ENCODE data around the gene SIM2.

SIM2 gene

GRCh38 chr21:36765229-36765628 lies 66.3 kb downstream of the SIM2 start:
- H3K27me3 ChIP-seq (ENCODE audit: control insufficient read depth, insufficient read depth, low read length, poor library complexity, severe bottlenecking), result no peaks in the 10 kb centered on the region
- peaks cover 15% of the 10 kb centered on the region for H3K4me1 ChIP-seq (ENCODE audit: control insufficient read depth, insufficient read depth, low read length)
- WGBS, 2 experiments, result 93 to 98% methylated on average over 3 to 4 of the region's 4 CpGs
- no peak overlapping the region for H3K4me3 ChIP-seq (ENCODE audit: insufficient read depth, low read depth, low read length)
- H3K9me3 ChIP-seq (ENCODE audit: control insufficient read depth, low read length), result no peaks in the 10 kb centered on the region
- no peaks in the 10 kb centered on the region for H3K36me3 ChIP-seq (ENCODE audit: control insufficient read depth, insufficient read depth, low read length)
- no peak overlapping the region for H3K27ac ChIP-seq (ENCODE audit: insufficient read depth, low read depth, low read length, poor library complexity, severe bottlenecking)

GRCh38 chr21:36766511-36766910 lies 67.6 kb downstream of the SIM2 start:
- no peaks in the 10 kb centered on the region for H3K36me3 ChIP-seq (ENCODE audit: control insufficient read depth, insufficient read depth, low read length)
- peaks cover 15% of the 10 kb centered on the region for H3K4me1 ChIP-seq (ENCODE audit: control insufficient read depth, insufficient read depth, low read length)
- no peaks in the 10 kb centered on the region for H3K27me3 ChIP-seq (ENCODE audit: control insufficient read depth, insufficient read depth, low read length, poor library complexity, severe bottlenecking)
- no peaks in the 10 kb centered on the region for H3K9me3 ChIP-seq (ENCODE audit: control insufficient read depth, low read length)
- no peak overlapping the region for H3K27ac ChIP-seq (ENCODE audit: insufficient read depth, low read depth, low read length, poor library complexity, severe bottlenecking)
- H3K4me3 ChIP-seq (ENCODE audit: insufficient read depth, low read depth, low read length), result no peak overlapping the region
- 96 to 97% methylated on average over 6 of the region's 6 CpGs for WGBS, 2 experiments

DNA sequence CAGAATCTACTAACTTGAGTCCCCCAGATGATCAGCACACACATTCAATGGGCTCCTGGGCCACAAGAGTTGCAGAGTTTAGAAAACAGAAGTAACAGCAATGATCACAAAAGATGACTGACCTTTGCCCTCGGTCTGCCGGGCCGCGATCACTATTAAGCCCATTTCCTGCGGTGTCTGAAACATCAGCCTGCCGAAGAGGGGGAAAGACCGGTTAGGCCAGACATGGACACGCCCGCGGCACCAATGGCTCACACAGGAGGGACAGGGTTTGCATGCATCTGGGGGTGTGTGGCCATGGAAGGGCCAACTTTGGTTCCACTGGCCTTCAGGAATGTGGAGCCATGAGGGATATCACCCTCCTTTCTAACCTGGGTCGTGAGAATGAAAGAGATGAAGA lies 68.2 kb downstream of the SIM2 start:
- no peak overlapping the region for H3K27ac ChIP-seq (ENCODE audit: insufficient read depth, low read depth, low read length, poor library complexity, severe bottlenecking)
- no peaks in the 10 kb centered on the region for H3K36me3 ChIP-seq (ENCODE audit: control insufficient read depth, insufficient read depth, low read length)
- H3K9me3 ChIP-seq (ENCODE audit: control insufficient read depth, low read length), result no peaks in the 10 kb centered on the region
- H3K4me1 ChIP-seq (ENCODE audit: control insufficient read depth, insufficient read depth, low read length), result peaks cover 15% of the 10 kb centered on the region
- WGBS, 2 experiments, result 92 to 93% methylated on average over 11 of the region's 11 CpGs
- H3K27me3 ChIP-seq (ENCODE audit: control insufficient read depth, insufficient read depth, low read length, poor library complexity, severe bottlenecking), result no peaks in the 10 kb centered on the region
- no peak overlapping the region for H3K4me3 ChIP-seq (ENCODE audit: insufficient read depth, low read depth, low read length)

GRCh38 chr21:36768496-36768895 lies 69.6 kb downstream of the SIM2 start:
- H3K9me3 ChIP-seq (ENCODE audit: control insufficient read depth, low read length), result no peaks in the 10 kb centered on the region
- no peaks in the 10 kb centered on the region for H3K36me3 ChIP-seq (ENCODE audit: control insufficient read depth, insufficient read depth, low read length)
- H3K4me3 ChIP-seq (ENCODE audit: insufficient read depth, low read depth, low read length), result no peak overlapping the region
- WGBS, 2 experiments, result 91 to 93% methylated on average over 13 of the region's 13 CpGs
- H3K4me1 ChIP-seq (ENCODE audit: control insufficient read depth, insufficient read depth, low read length), result peaks cover 15% of the 10 kb centered on the region
- H3K27me3 ChIP-seq (ENCODE audit: control insufficient read depth, insufficient read depth, low read length, poor library complexity, severe bottlenecking), result no peaks in the 10 kb centered on the region
- no peak overlapping the region for H3K27ac ChIP-seq (ENCODE audit: insufficient read depth, low read depth, low read length, poor library complexity, severe bottlenecking)

GRCh38 chr21:36769051-36769839 lies 70.3 kb downstream of the SIM2 start:
- Histone ChIP-seq H3K4me3 (ENCODE audit: insufficient read depth, low read depth, low read length) (no peak overlapping the region), H3K4me1 (ENCODE audit: control insufficient read depth, insufficient read depth, low read length) (peaks cover 15% of the 10 kb centered on the region), H3K27me3 (ENCODE audit: control insufficient read depth, insufficient read depth, low read length, poor library complexity, severe bottlenecking) (no peaks in the 10 kb centered on the region), H3K9me3 (ENCODE audit: control insufficient read depth, low read length) (no peaks in the 10 kb centered on the region), H3K36me3 (ENCODE audit: control insufficient read depth, insufficient read depth, low read length) (no peaks in the 10 kb centered on the region), H3K27ac (ENCODE audit: insufficient read depth, low read depth, low read length, poor library complexity, severe bottlenecking) (no peak overlapping the region)
- WGBS, 2 experiments, result 89% methylated on average over 8 of the region's 8 CpGs

GRCh38 chr21:36773117-36773516 lies 74.2 kb downstream of the SIM2 start:
- H3K27me3 ChIP-seq (ENCODE audit: control insufficient read depth, insufficient read depth, low read length, poor library complexity, severe bottlenecking), result no peaks in the 10 kb centered on the region
- no peak overlapping the region for H3K4me3 ChIP-seq (ENCODE audit: insufficient read depth, low read depth, low read length)
- H3K4me1 ChIP-seq (ENCODE audit: control insufficient read depth, insufficient read depth, low read length), result peaks cover 14% of the 10 kb centered on the region
- 92 to 96% methylated on average over 5 of the region's 5 CpGs for WGBS, 2 experiments
- no peak overlapping the region for H3K27ac ChIP-seq (ENCODE audit: insufficient read depth, low read depth, low read length, poor library complexity, severe bottlenecking)
- H3K36me3 ChIP-seq (ENCODE audit: control insufficient read depth, insufficient read depth, low read length), result no peaks in the 10 kb centered on the region
- H3K9me3 ChIP-seq (ENCODE audit: control insufficient read depth, low read length), result no peaks in the 10 kb centered on the region

DNA sequence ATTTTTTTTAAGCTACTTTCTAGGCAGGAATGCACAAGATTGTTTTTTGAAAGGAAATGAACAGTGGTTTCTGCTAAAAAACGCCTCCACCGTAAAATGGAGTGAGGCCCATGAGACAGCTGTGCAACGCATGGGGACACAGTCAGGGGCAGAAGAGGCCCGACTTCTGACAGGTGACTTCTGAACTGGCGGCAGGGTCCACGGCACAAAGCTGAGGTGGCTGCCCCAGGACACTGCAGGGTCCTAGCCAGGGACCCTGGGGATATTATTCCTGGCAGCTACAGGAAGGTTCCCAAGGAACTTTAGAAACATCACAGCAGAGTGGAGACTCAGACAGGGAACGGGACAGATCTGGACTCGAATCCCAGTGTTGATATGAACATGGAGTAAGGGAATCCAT lies 75.1 kb downstream of the SIM2 start:
- H3K27me3 ChIP-seq (ENCODE audit: control insufficient read depth, insufficient read depth, low read length, poor library complexity, severe bottlenecking), result no peaks in the 10 kb centered on the region
- no peaks in the 10 kb centered on the region for H3K36me3 ChIP-seq (ENCODE audit: control insufficient read depth, insufficient read depth, low read length)
- peaks cover 5% of the 10 kb centered on the region for H3K4me1 ChIP-seq (ENCODE audit: control insufficient read depth, insufficient read depth, low read length)
- 86 to 90% methylated on average over 8 of the region's 8 CpGs for WGBS, 2 experiments
- no peaks in the 10 kb centered on the region for H3K9me3 ChIP-seq (ENCODE audit: control insufficient read depth, low read length)
- H3K27ac ChIP-seq (ENCODE audit: insufficient read depth, low read depth, low read length, poor library complexity, severe bottlenecking), result no peak overlapping the region
- H3K4me3 ChIP-seq (ENCODE audit: insufficient read depth, low read depth, low read length), result no peak overlapping the region

DNA sequence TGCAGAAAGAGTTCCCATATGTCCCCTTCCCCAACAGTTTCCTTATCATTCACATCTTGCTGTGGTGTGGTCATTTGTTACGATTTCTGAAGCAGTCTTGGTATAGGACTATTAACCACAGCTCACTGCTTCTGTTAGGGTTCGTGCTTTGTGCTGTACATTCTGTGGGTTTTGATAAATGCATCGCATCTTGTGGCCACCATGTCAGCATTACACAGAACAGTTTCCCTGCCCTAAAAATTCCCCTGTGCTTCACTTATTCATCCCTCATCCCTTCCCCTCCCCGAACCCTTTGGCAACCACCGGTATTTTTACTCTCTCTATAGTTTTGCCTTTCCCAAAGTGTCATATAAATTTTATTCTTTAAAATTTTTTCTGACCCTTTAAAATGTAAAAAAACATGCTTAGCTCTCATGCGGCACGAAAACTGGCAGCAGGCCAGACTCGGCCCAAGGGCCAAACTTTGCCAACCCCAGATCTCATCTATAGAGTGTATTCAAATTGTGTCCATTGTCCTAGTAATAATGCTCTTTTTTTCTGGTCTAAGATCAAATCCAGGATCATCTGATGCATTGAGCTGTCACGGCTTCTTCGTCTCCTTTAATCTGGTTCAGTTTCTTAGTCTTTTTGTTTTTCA lies 78.2 kb downstream of the SIM2 start:
- H3K4me1 ChIP-seq (ENCODE audit: control insufficient read depth, insufficient read depth, low read length), result no peaks in the 10 kb centered on the region
- WGBS, 2 experiments, result 88 to 89% methylated on average over 10 of the region's 10 CpGs
- H3K9me3 ChIP-seq (ENCODE audit: control insufficient read depth, low read length), result no peaks in the 10 kb centered on the region
- H3K4me3 ChIP-seq (ENCODE audit: insufficient read depth, low read depth, low read length), result no peak overlapping the region
- no peaks in the 10 kb centered on the region for H3K27me3 ChIP-seq (ENCODE audit: control insufficient read depth, insufficient read depth, low read length, poor library complexity, severe bottlenecking)
- H3K36me3 ChIP-seq (ENCODE audit: control insufficient read depth, insufficient read depth, low read length), result no peaks in the 10 kb centered on the region
- no peak overlapping the region for H3K27ac ChIP-seq (ENCODE audit: insufficient read depth, low read depth, low read length, poor library complexity, severe bottlenecking)

DNA sequence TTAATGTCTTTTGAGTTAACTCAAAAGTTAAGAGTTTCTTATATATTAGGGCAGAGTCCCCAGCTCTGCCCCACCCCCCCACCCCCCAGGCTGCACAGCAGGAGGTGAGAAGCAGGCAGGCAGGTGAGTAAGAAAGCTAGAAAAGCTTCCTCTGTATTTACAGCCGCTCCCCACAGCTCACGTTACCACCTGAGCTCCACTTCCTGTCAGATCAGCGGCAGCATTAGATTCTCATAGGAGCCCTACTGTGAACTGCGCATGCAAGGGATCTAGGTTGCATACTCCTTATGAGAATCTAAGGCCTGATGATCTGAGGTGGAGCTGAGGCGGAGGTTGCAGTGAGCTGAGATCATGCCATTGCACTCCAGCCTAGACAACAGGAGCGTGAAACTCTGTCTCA lies 81.9 kb downstream of the SIM2 start:
- Histone ChIP-seq H3K4me1 (ENCODE audit: control insufficient read depth, insufficient read depth, low read length) (peaks cover 3% of the 10 kb centered on the region), H3K9me3 (ENCODE audit: control insufficient read depth, low read length) (no peaks in the 10 kb centered on the region), H3K27ac (ENCODE audit: insufficient read depth, low read depth, low read length, poor library complexity, severe bottlenecking) (no peak overlapping the region), H3K36me3 (ENCODE audit: control insufficient read depth, insufficient read depth, low read length) (no peaks in the 10 kb centered on the region), H3K27me3 (ENCODE audit: control insufficient read depth, insufficient read depth, low read length, poor library complexity, severe bottlenecking) (no peaks in the 10 kb centered on the region), H3K4me3 (ENCODE audit: insufficient read depth, low read depth, low read length) (no peak overlapping the region)
- 86 to 87% methylated on average over 6 of the region's 6 CpGs for WGBS, 2 experiments

GRCh38 chr21:36783612-36784374 lies 84.9 kb downstream of the SIM2 start:
- 94 to 96% methylated on average over 8 of the region's 8 CpGs for WGBS, 2 experiments
- Histone ChIP-seq H3K4me3 (ENCODE audit: insufficient read depth, low read depth, low read length) (no peak overlapping the region), H3K9me3 (ENCODE audit: control insufficient read depth, low read length) (no peaks in the 10 kb centered on the region)

More at GRCh38 chr21:36783612-36784374, 84.9 kb downstream of the SIM2 start:
- no peak overlapping the region for H3K27ac ChIP-seq (ENCODE audit: insufficient read depth, low read depth, low read length, poor library complexity, severe bottlenecking)
- H3K36me3 ChIP-seq (ENCODE audit: control insufficient read depth, insufficient read depth, low read length), result no peaks in the 10 kb centered on the region
- H3K4me1 ChIP-seq (ENCODE audit: control insufficient read depth, insufficient read depth, low read length), result peaks cover 3% of the 10 kb centered on the region
- H3K27me3 ChIP-seq (ENCODE audit: control insufficient read depth, insufficient read depth, low read length, poor library complexity, severe bottlenecking), result no peaks in the 10 kb centered on the region

Data from ectodermal cell (in vitro differentiated cells).